GM12878 (cell line): ENCODE data around the gene ARF3. TPM values are rescaled to one million over a fixed set of nuclear protein-coding genes. Genes with fewer than 3 reads are reported as not detected.

Source experiments
- ATAC-seq: fragments of 200-7000 bp; cut with Tn5 transposase; 3 replicates; pipeline ENCODE4 v1.9.1; 2020; ENCODE audit warnings: mild to moderate bottlenecking, moderate library complexity
- BruUV-seq: library from RNA; stranded (reverse); fragments of 400-500 nt; replicated peaks from 2 replicates; lab custom pipeline; 2021; lab: Mats Ljungman, UMichigan
- CTCF ChIA-PET: fragments of 300-600 bp; sonication (Branson Sonifier 250); formaldehyde crosslinking; extraction: SDS; loops from one replicate; lab custom pipeline; 2021; ENCODE audit warnings: inconsistent platforms; lab: Yijun Ruan, JAX
- POLR2A ChIA-PET: fragments of 350-600 bp; formaldehyde crosslinking; extraction: SDS; loops from one replicate; lab custom pipeline; 2021; ENCODE audit warnings: inconsistent platforms; lab: Charles Lee
- RAD21 ChIA-PET: fragments of 300-600 bp; sonication (Branson Sonifier 250); formaldehyde crosslinking; loops from one replicate; lab custom pipeline; 2023; ENCODE audit warnings: antibody characterized with exemption; ENCODE audit not compliant: unreplicated experiment; lab: Charles Lee
- SMC1A ChIA-PET: fragments of 300-600 bp; sonication (Branson Sonifier 250); formaldehyde crosslinking; loops from one replicate; lab custom pipeline; 2023; ENCODE audit not compliant: unreplicated experiment, uncharacterized antibody; lab: Charles Lee
- DNase-seq: peaks from one replicate; pipeline ENCODE4 v3.0.0-alpha.2; 2011; ENCODE audit warnings: low read depth, low spot score
- FAIRE-seq: peaks from 3 replicates; lab custom pipeline; 2011; peaks lifted over from hg19 to GRCh38; lab: Jason Lieb, UNC
- H2AFZ ChIP-seq: 2 replicates; pipeline ENCODE4 v1.6.0; 2011; ENCODE audit warnings: low read depth, low read length, control low read depth; ENCODE audit not compliant: control insufficient read depth
- H3K27ac ChIP-seq: 2 replicates; pipeline ENCODE4 v1.5.1; 2011; ENCODE audit warnings: control low read depth; ENCODE audit not compliant: control insufficient read depth, insufficient read depth
- H3K27me3 ChIP-seq, 2 experiments: replicated peaks in 1 of 2; 2 replicates each; pipeline versions ENCODE4 v1.6.0 to v1.6.1; 2011; ENCODE audit warnings: low read length in 1 of 2; ENCODE audit not compliant: control insufficient read depth in 2 of 2, insufficient read depth in 2 of 2
- H3K36me3 ChIP-seq, 2 experiments: 2 replicates each; pipeline ENCODE4 v1.5.1; 2011; ENCODE audit warnings: low read length in 1 of 2; ENCODE audit not compliant: control insufficient read depth in 2 of 2, insufficient read depth in 2 of 2
- H3K4me1 ChIP-seq: 2 replicates; pipeline ENCODE4 v1.6.1; 2011; ENCODE audit warnings: mild to moderate bottlenecking, low read length, moderate library complexity, mixed read lengths; ENCODE audit not compliant: control insufficient read depth, insufficient read depth
- H3K4me2 ChIP-seq: 2 replicates; pipeline ENCODE4 v1.6.0; 2011; ENCODE audit warnings: control low read depth; ENCODE audit not compliant: control insufficient read depth, insufficient read depth
- H3K4me3 ChIP-seq: fragments of 200-600 bp; sonication (generic); 2 replicates; pipeline ENCODE4 v1.5.1; 2016
- H3K79me2 ChIP-seq: 2 replicates; pipeline ENCODE4 v1.6.0; 2011; ENCODE audit warnings: low read length; ENCODE audit not compliant: control insufficient read depth, insufficient read depth
- H3K9ac ChIP-seq: 2 replicates; pipeline ENCODE4 v1.8.0; 2011; ENCODE audit warnings: low read length, control low read depth, mixed read lengths; ENCODE audit not compliant: control insufficient read depth, insufficient read depth
- H3K9me3 ChIP-seq: replicated peaks from 3 replicates; pipeline ENCODE4 v1.5.1; 2011; ENCODE audit warnings: mild to moderate bottlenecking, low read length; ENCODE audit not compliant: control insufficient read depth, insufficient read depth
- H4K20me1 ChIP-seq: 2 replicates; pipeline ENCODE4 v1.6.0; 2011; ENCODE audit not compliant: control insufficient read depth, insufficient read depth
- DPF2 ChIP-seq: fragments of 450-650 bp; IDR thresholded peaks from 2 replicates; pipeline ENCODE4 v1.6.1; 2017; ENCODE audit warnings: mild to moderate bottlenecking
- EZH2 ChIP-seq: IDR thresholded peaks from 2 replicates; pipeline ENCODE4 v1.6.1; 2012; ENCODE audit warnings: low read depth, mild to moderate bottlenecking, control low read depth, inconsistent platforms, low read length, borderline replicate concordance; ENCODE audit not compliant: control insufficient read depth
- KDM1A ChIP-seq: fragments of 200-600 bp; sonication (generic); IDR thresholded peaks from 2 replicates; pipeline ENCODE4 v1.6.1; 2016; ENCODE audit warnings: borderline replicate concordance
- MTA2 ChIP-seq: fragments of 450-650 bp; IDR thresholded peaks from 2 replicates; pipeline ENCODE4 v1.6.1; 2016; ENCODE audit warnings: low read depth, mild to moderate bottlenecking, moderate library complexity
- MXI1 ChIP-seq: fragments of 150-350 bp; IDR thresholded peaks from 2 replicates; pipeline ENCODE4 v1.6.1; 2011; ENCODE audit warnings: low read depth, mild to moderate bottlenecking, inconsistent platforms, low read length, improper control_type of control experiment
- PAX5 ChIP-seq: IDR thresholded peaks from 2 replicates; pipeline ENCODE4 v1.6.1; 2011; ENCODE audit warnings: low read depth, low read length, borderline replicate concordance
- SPI1 ChIP-seq: IDR thresholded peaks from 2 replicates; pipeline ENCODE4 v1.6.1; 2011; ENCODE audit warnings: low read depth, mild to moderate bottlenecking, low read length, moderate library complexity, borderline replicate concordance; ENCODE audit not compliant: insufficient read depth
- WGBS: methylation state at CpG from one replicate; pipeline ENCODE4 v1.1.6; 2016; ENCODE audit warnings: low lambda C conversion rate; ENCODE audit not compliant: insufficient replicate concordance, insufficient coverage; ENCODE audit errors: missing lambda C conversion rate; 5-methylcytosine and 5-hydroxymethylcytosine counted together
- in situ Hi-C: fragments of 300-500 bp; cut with MboI; formaldehyde crosslinking; loops from 9 replicates; pipeline ENCODE4 v1.14.3; 2018; ENCODE audit warnings: mixed read lengths
- intact Hi-C: fragments of 100-400 bp; cut with micrococcal nuclease; formaldehyde crosslinking; loops from one replicate; pipeline ENCODE4 v1.14.2; 2022; ENCODE audit not compliant: unreplicated experiment
- polyA plus RNA-seq, 11 experiments: library from polyadenylated mRNA; depleted of rRNA in 4 of 11; unstranded in 6 of 11; stranded (reverse) in 5 of 11; fragments of >200 nt; fragmentation: Nextera tagmentation in 4 of 11; fragmentation: Illumina TruSeq in 1 of 11; extraction: Ambion mirVana in 4 of 11; extraction: Trizol in 1 of 11; gene quantifications; 1 replicate in 1 of 11; 2 replicates in 10 of 11; pipeline versions ENCODE4 v1.2.1 to v1.2.3, GENCODE V29; 2011 to 2016; ENCODE audit warnings: inconsistent platforms in 2 of 11, missing spikeins in 2 of 11, low read depth in 1 of 11
- total RNA-seq, 4 experiments: library from RNA; depleted of rRNA in 3 of 4; stranded (reverse); fragments of >200 nt in 3 of 4; fragmentation: Illumina TruSeq in 1 of 4; extraction: Trizol in 1 of 4; gene quantifications; 2 replicates each; pipeline versions ENCODE4 v1.2.1 to v1.2.3, GENCODE V29; 2013 to 2021
- TF ChIP-seq, protein P1 (sequence below): IDR thresholded peaks from 2 replicates; pipeline ENCODE4 v1.6.1; 2012; ENCODE audit warnings: mild to moderate bottlenecking, low read depth, low read length
- TF ChIP-seq, protein P2 (sequence below): fragments of 450-650 bp; formaldehyde crosslinking; IDR thresholded peaks from 2 replicates; pipeline ENCODE4 v1.4.0; 2022; ENCODE audit warnings: mild to moderate bottlenecking, moderate library complexity
- TF ChIP-seq, protein P3 (sequence below): fragments of 450-650 bp; IDR thresholded peaks from 2 replicates; pipeline ENCODE4 v1.6.1; 2018; ENCODE audit warnings: borderline replicate concordance, mild to moderate bottlenecking; ENCODE audit not compliant: partially characterized antibody

Gene ARF3
- total and polyA plus RNA-seq, 10 of the 15 experiments (the other 5 are each of a cell fraction or from before 2014, with no cell fraction given): 8.7 to 263 (median 74.4) TPM

DNA sequence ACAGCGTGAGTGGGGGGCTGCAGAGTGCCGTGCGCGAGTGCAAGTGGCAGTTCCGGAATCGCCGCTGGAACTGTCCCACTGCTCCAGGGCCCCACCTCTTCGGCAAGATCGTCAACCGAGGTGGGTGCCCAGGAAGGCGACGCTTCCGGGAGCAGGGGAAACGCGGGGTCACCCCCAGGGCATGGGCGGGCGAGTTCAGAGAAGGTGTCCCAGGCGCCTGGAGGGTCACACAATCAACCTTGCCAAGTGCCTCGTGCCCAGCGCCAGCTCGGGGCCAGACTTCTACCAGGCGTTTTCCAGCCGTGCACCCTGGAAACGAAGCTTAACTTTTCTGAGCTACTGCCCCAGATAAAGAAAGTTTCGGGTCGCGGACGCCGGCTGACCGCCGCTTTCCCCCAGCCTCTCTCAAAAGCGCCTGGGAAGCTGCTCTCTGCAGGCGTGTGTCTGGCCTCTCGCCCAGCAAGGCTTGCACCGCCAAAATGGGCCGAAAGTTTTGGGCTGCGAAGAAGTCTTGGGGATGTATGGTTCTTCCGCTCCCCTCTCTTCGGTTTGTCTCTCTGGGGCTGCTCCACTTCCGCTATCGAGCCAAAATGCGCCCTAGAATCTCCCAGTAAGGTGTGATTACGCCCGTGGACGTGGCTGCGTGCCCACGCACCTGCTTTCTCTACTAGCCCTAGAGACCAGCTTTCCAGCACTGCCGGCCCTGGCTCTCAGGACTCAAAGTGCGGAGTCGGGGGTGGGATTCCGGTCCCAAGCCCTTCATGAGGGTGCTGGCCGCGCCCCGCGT lies 22.5 kb upstream of the ARF3 start:
- Histone ChIP-seq H3K4me2 (peak overlapping the region; percentile 36), H4K20me1 (no peaks in the 10 kb centered on the region; the same call in 1 of the 2 replicates), H3K36me3 (no peaks in the 10 kb centered on the region), H3K9ac (no peak overlapping the region), H3K4me1 (peaks cover 34% of the 10 kb centered on the region), H3K9me3 (no peaks in the 10 kb centered on the region), H3K27me3 (peaks cover 26 to 39% of the 10 kb centered on the region in 2 experiments), H3K4me3 (peak overlapping the region; percentile 61; the same call in 1 of the 2 replicates), H3K27ac (no peak overlapping the region), H3K79me2 (no peaks in the 10 kb centered on the region), H2AFZ (peak overlapping the region; percentile 30)
- no TSS peak for BruUV-seq
- ChIA-PET CTCF (interaction anchor here (1.0 to 9.5 kb wide), 14 partner anchors 9 to 126 kb away, joined by 3 to 106 read pairs (median 5); partner anchors contain the start of genes ARF3, FKBP11 and RND1), RAD21 (interaction anchor here (0.7 to 3.4 kb wide), 7 partner anchors 9 to 127 kb away, joined by 3 to 22 read pairs (median 6); partner anchors contain the start of genes ARF3, DDX23 and FKBP11), SMC1A (interaction anchor here (1.0 to 2.5 kb wide), 5 partner anchors 8 to 127 kb away, joined by 3 to 13 read pairs (median 4); partner anchors contain the start of genes DDX23 and FKBP11), POLR2A (interaction anchor here (1.5 kb wide), 1 partner anchor 22 kb away, joined by 5 read pairs; the partner anchor contains the start of gene ARF3)
- WGBS: 2% methylated on average over 53 of the region's 55 CpGs
- intact Hi-C loops: loop anchor here (1.0 to 2.0 kb wide), 2 partner anchors 55 to 126 kb away; partner anchors contain the start of gene FKBP11
- ATAC-seq (peak; percentile 9), FAIRE-seq (no peak), DNase-seq (no peak)
- in situ Hi-C loops: no loop called here
- TF ChIP-seq MTA2 (no peak), PAX5 (no peak), DPF2 (0 out of 2 replicates have a peak, but pooled peaks have one; percentile 13), MXI1 (no peak), EZH2 (0 out of 2 replicates have a peak, but pooled peaks have one; percentile 25), KDM1A (no peak), SPI1 (peak; percentile 65)
- TF ChIP-seq, protein P1, sequence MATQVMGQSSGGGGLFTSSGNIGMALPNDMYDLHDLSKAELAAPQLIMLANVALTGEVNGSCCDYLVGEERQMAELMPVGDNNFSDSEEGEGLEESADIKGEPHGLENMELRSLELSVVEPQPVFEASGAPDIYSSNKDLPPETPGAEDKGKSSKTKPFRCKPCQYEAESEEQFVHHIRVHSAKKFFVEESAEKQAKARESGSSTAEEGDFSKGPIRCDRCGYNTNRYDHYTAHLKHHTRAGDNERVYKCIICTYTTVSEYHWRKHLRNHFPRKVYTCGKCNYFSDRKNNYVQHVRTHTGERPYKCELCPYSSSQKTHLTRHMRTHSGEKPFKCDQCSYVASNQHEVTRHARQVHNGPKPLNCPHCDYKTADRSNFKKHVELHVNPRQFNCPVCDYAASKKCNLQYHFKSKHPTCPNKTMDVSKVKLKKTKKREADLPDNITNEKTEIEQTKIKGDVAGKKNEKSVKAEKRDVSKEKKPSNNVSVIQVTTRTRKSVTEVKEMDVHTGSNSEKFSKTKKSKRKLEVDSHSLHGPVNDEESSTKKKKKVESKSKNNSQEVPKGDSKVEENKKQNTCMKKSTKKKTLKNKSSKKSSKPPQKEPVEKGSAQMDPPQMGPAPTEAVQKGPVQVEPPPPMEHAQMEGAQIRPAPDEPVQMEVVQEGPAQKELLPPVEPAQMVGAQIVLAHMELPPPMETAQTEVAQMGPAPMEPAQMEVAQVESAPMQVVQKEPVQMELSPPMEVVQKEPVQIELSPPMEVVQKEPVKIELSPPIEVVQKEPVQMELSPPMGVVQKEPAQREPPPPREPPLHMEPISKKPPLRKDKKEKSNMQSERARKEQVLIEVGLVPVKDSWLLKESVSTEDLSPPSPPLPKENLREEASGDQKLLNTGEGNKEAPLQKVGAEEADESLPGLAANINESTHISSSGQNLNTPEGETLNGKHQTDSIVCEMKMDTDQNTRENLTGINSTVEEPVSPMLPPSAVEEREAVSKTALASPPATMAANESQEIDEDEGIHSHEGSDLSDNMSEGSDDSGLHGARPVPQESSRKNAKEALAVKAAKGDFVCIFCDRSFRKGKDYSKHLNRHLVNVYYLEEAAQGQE: no peak
- TF ChIP-seq, protein P2, sequence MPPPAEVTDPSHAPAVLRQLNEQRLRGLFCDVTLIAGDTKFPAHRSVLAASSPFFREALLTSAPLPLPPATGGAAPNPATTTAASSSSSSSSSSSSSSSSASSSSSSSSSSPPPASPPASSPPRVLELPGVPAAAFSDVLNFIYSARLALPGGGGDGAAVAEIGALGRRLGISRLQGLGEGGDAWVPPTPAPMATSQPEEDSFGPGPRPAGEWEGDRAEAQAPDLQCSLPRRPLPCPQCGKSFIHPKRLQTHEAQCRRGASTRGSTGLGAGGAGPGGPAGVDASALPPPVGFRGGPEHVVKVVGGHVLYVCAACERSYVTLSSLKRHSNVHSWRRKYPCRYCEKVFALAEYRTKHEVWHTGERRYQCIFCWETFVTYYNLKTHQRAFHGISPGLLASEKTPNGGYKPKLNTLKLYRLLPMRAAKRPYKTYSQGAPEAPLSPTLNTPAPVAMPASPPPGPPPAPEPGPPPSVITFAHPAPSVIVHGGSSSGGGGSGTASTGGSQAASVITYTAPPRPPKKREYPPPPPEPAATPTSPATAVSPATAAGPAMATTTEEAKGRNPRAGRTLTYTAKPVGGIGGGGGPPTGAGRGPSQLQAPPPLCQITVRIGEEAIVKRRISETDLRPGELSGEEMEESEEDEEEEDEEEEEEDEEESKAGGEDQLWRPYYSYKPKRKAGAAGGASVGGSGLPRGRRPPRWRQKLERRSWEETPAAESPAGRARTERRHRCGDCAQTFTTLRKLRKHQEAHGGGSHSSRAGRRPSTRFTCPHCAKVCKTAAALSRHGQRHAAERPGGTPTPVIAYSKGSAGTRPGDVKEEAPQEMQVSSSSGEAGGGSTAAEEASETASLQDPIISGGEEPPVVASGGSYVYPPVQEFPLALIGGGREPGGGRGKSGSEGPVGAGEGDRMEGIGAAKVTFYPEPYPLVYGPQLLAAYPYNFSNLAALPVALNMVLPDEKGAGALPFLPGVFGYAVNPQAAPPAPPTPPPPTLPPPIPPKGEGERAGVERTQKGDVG (CRISPR knock-in tag): no peak
- TF ChIP-seq, protein P3, sequence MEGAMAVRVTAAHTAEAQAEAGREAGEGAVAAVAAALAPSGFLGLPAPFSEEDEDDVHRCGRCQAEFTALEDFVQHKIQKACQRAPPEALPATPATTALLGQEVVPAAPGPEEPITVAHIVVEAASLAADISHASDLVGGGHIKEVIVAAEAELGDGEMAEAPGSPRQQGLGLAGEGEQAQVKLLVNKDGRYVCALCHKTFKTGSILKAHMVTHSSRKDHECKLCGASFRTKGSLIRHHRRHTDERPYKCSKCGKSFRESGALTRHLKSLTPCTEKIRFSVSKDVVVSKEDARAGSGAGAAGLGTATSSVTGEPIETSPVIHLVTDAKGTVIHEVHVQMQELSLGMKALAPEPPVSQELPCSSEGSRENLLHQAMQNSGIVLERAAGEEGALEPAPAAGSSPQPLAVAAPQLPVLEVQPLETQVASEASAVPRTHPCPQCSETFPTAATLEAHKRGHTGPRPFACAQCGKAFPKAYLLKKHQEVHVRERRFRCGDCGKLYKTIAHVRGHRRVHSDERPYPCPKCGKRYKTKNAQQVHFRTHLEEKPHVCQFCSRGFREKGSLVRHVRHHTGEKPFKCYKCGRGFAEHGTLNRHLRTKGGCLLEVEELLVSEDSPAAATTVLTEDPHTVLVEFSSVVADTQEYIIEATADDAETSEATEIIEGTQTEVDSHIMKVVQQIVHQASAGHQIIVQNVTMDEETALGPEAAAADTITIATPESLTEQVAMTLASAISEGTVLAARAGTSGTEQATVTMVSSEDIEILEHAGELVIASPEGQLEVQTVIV: no peak
